ACHN (cell line): ENCODE measurements around the gene PDXP.
"Not testable (repeated sequence)": the region's sequence is repeated elsewhere in the genome, so short reads cannot be mapped to it uniquely, and the experiment has no call there.

Experiments used
- DNase-seq: peaks from one replicate; pipeline ENCODE4 v3.0.0-alpha.2; 2015
- in situ Hi-C: cut with HindIII; loops from 2 replicates; pipeline ENCODE4 v1.10.0; 2017; ENCODE audit warnings: low sequenced_read_pairs, low pct_ligation_motif_present, low pct_unique_long_range_greater_than_20kb

Gene PDXP

DNA sequence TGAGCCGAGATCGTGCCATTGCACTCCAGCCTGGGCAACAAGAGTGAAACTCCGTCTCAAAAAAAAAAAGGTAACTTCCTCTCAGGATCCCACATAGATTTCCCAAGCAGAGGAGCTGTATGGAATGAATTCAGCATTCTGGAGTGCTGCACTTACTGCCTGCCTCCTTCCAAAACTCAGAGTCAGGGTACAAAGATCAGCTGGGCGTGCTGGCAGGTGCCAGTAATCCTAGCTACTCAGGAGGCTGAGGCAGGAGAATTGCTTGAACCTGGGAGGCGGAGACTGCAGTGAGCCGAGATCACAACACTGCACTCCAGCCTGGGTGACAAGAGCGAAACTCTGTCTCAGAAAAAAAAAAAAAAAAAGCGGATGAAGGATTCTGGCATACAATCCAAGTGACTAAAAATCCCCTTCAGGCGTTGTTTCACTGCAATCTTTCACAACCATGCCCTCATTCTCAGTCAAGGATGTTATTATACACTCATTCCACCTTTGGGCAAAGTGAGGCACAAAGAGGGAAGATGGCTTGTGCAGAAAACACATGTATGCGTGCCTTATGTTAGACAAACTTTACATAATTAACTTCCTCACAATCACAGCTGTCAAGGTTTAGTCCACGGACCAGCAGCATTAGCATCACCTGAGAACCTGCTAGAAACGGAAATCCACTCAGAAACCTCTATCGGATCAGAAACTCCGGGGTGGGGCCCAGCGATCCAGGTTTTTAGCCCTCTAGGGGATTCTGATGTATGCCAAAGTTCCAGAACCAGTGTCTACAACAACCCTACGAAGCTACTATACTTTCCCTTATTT lies 26.5 kb downstream of the PDXP start:
- in situ Hi-C loops, result no loop called here
- no peak for DNase-seq

DNA sequence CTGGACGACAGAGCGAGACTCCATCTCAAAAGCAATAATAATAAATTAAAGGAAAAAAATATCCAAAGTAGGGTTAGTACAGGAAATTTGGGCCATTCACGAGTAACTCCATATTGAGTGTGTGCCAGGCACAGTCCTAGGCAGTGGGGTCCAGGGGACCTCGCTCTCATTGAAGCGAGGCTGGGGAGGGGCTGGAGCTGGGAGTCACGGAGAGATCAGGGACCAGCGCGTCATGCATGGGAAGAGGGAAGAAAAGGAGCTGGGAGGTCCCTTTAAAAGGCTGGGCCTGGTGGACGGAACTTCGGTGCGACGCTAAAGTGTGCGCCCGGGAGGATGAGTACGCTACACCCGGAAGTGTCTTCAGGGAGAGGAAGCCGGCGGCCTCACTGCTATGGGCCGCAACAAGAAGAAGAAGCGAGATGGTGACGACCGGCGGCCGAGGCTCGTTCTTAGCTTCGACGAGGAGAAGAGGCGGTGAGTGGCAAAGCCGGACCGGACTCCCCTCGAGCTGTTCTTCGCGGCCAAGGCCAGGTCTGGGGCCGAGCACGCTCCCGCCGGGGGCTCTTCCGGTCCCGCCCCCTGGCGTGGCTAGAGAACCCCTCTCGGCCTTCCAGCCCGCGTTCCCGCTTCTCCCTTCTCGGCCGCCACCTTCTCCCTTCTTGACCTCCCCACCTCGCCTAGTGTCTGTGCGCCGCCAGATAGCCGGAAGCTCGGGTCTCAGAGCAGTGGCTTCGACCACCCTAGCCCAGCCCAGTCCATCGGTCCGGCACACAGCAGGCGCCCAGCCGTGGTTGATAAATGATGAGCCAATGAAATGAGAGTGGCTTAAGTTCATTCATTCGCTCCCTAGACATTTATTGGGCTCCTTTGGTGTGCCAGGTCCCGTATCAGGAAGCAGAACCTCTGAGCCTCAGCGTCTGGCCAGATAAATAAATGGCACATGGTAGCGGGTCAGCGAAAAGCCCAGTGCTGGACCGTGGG lies 27.8 kb downstream of the PDXP start, which contains the start of gene NOL12:
Gene NOL12 (plus strand): TSS at position 342 of the 981 bp plus-strand sequence. CDS start 50 bp downstream, at position 392.
- in situ Hi-C loops, result no loop called here
- DNase-seq, result peak; percentile 86

DNA sequence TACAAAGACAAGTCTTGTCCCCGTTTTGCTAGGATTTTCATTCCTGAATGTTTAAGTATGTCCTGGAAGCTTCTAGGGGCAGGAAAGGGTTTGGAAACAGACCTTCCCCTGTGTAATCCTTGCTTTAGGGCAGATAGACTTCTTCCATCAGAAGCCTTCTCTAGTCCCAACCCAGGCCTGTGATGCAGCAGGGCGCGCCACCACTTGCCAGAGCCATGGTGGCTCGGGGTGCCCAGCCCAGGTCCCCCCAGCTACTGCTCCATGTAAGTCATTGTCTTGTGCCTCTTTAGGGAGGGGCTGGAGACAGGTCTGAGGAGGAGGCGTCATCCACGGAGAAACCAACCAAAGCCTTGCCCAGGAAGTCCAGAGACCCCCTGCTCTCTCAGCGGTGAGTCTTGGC lies 31.9 kb downstream of the PDXP start:
- in situ Hi-C loops, result no loop called here
- DNase-seq, result no peak

DNA sequence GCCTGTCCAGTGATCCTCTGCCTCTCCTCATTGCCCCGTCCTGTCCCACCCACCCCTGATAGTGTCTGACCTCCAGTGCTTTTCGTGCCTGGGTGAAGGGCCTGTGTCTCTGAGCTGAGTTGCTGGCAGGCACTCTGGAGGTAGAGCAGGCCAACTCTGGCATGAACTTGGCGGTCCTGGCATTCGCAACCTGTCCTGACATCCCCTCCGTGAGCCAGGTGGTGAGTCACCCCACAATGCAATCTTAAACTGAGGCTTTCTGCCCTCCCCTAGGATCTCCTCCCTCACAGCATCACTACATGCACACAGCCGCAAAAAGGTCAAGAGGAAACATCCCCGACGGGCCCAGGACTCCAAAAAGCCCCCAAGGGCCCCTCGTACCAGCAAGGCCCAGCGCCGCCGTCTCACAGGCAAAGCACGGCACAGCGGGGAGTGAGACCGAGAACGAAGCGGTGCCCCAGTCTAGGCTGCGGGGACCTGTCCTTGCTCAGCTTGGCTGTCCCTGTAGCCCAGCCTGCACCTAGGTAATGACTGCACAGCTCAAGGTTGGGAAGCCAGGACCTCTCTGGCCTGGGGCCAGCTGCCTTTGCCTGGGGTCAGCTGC lies 32.5 kb downstream of the PDXP start:
- no peak for DNase-seq
- in situ Hi-C loops, result no loop called here

DNA sequence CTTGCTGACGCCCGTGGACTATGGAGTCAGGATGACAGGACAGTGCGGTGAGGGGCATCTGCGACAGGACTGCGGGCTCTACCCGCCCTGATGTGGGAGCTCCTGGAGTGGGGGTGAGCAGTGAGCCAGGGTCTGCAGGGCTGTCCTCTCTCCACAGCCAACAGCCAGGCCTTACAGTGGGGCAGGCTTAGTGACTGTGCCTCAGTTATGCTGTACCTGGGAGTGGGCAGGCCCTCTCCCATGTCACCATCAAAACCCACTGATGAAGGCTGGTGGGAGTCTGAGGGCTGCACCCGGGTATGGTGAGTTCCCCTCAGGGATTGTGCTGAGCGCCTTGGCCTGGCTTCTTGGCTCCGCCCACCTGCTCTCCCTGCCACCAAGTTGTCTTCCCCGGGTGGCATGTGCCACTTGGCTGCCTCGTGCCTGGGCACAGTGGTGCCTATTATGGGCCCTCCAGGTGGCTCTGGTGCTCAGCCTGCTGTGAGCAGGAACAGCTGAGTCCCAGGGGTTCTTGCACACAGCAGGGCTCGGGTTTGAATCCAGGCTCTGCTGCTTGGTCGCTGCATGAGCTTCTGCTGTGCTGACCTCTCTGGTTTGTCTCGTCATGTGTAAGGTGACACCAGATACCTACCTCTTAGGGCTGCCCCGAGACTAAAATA lies 34.2 kb downstream of the PDXP start:
- in situ Hi-C loops, result no loop called here
- DNase-seq, result no peak

DNA sequence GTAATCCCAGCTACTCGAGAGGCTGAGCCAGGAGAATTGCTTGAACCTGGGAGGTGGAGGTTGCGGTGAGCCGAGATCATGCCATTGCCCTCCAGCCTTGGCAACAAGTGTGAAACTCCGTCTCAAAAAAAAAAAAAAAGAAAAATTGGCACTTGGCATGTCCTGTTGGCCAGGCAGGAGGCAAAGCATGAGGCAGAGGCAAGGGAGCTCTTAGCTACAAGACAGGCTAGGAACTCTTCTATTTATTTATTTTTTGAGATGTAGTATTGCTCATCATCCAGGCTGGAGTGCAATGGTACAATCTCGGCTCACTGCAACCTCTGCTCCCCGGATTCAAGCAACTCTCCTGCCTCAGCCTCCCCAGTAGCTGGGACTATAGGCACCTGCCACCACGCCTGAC lies 35.6 kb downstream of the PDXP start:
- DNase-seq, in situ Hi-C loops: not testable (repeated sequence)

DNA sequence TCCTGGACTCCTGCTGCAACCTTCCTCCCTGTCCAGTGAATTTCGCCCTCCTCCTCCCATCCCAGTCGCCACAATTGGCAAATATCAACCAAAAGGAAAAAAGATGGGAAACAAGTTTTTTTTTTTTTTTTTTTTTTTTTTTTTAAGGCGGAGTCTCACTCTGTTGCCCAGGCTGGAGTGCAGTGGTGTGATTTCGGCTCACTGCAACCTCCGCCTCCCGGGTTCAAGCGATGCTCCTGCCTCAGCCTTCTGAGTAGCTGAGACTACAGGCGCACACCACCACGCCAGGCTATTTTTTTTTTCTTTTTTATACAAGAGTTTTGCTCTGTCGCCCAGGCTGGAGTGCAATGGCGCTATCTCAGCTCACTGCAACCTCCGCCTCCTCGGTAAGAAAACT lies 37.7 kb downstream of the PDXP start:
- DNase-seq, in situ Hi-C loops: not testable (repeated sequence)

DNA sequence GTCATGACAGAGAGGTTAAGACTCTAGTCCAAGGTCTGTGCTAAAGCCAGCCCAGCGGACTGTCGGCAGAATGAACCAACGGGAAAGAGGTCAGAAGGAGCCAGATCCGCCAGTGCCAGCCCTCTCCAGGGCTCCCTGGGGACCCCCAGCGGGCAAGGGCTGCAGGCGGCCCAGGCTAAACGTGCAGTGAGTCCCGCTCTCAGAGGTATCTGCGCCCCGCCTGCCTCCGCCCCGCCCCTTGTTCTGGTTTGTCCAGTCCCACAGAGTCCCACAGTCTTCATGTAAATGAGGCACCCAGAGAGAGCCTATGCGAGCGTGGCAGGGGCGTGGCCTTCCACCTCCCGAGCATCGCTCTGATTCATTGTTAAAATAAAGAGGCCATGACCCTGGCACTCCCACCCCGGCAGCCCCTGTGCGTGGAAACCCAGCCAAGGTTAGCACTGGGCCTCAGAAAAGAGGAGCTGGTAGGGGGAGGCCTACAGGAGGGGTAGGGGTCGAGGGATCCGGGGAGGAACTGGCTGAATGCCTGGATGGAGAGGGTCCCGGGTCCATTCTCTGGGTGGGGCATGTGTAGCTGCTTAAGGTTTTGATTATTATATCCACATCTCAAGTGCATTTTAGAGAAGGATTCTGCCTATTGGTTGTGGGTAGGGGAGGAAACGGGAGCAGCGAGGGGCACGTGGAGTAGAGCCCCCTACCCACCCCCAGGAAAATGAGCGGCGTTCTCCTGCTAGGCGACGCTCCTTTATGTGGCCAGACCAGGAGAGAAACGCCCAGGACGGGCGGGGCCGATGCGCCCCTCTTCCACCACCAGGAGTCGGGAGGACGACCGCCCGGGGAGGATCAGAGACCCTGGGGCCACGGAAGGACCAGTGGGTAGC lies 38.4 kb downstream of the PDXP start, which contains the start of gene TRIOBP:
Gene TRIOBP (plus strand): TSS at position 392 of the 881 bp plus-strand sequence. CDS start 4,318 bp downstream, outside the sequence.
- peak; percentile 95 for DNase-seq

DNA sequence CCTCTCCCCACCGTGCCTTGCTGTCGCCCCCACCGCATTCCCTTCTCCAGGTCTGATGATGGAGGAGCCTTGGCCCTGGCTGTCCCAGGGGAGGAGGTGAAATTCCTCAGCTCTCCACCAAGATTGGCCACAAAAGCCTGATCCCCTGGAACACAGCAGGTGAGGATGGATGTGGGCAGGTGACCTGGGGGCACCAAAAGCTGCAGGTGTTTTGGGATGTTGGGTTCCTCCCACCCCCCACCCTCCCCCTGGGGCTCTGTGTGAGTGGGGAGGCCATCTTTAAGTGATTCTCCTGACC lies 39.0 kb downstream of the PDXP start:
- no peak for DNase-seq
- in situ Hi-C loops, result no loop called here

More for the DNA sequence above, 38.4 kb downstream of the PDXP start, which contains the start of gene TRIOBP:
- in situ Hi-C loops, result no loop called here

DNA sequence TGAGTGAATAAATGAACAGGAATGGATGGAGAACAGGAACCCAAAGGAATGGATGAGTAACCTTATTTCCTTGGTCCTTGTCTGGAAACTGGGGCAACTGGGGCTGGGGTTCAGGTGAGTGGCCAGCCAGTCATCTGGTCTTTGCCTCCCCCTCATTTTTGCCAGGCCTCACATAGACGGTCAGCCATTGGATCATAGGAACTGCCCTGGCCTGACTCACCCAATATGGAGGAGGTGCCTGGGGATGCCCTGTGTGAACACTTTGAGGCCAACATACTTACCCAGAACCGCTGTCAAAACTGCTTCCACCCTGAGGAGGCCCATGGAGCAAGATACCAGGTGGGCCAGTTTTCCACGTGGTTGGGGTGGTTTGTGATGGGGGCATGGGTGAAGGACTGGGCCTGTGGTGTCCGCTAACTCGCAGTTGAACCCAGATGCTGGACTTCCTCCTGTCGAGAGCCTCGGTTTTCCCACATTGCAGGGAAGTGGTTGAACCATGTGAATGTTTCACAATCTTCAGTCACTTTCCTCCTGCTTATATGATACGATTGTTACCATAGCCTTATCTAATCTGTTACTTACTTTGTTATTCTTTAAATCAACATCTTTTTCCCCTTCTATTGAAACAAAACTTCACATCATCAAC lies 42.7 kb downstream of the PDXP start:
- no peak for DNase-seq
- in situ Hi-C loops, result no loop called here

DNA sequence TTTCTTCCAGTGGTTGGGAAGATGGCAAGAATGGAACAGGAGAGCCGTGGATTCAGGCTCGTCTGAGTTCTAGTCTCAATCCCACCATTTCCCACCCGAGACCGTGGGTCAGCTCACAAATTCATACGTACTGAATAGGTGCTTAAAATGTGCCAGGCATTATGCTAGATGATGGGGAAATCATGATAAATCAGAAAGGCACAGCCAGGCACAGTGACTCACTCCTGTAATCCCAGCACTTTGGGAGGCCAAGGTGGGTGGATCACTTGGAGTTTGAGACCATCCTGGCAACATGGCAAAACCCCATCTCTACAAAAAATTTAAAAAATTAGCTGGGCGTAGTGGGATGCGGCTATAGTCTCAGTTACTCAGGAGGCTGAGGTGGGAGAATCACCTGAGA lies 45.4 kb downstream of the PDXP start:
- in situ Hi-C loops, result no loop called here
- no peak for DNase-seq

DNA sequence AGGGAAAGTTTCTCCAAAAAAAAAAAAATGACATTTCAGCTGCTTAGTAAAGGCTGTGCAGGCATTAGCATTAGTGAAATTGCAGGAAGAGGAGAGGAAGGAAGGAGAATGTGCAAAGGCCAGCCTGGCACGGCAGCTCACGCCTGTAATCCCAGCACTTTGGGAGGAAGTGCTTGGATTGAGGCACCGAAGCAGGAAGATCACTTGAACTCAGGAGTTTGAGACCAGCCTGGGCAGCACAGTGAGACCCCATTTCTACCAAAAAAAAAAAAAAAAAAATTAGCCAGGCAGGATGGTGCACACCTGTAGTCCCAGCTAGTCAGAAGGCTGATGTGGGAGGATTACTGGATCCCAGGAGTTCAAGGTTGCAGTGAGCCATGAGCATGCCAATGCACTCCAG lies 46.1 kb downstream of the PDXP start:
- in situ Hi-C loops, result no loop called here
- no peak for DNase-seq

DNA sequence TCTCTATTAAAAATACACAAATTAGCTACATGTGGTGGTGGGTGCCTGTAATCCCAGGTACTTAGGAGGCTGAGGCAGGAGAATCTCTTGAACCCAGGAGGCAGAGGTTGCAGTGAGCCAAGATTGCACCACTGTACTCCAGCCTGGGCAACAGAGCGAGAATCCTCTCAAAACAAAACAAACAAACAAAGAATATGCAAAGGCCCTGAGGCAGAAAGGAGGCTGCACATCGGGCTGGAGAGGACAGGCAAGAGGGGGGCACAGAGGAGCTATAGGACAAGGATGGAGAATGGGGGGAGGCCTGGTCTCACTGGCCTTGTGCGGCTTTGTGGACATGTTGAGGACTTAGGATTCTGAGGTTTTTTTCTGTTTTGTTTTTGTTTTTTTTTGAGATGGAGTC lies 46.7 kb downstream of the PDXP start:
- DNase-seq, result no peak
- in situ Hi-C loops, result no loop called here

DNA sequence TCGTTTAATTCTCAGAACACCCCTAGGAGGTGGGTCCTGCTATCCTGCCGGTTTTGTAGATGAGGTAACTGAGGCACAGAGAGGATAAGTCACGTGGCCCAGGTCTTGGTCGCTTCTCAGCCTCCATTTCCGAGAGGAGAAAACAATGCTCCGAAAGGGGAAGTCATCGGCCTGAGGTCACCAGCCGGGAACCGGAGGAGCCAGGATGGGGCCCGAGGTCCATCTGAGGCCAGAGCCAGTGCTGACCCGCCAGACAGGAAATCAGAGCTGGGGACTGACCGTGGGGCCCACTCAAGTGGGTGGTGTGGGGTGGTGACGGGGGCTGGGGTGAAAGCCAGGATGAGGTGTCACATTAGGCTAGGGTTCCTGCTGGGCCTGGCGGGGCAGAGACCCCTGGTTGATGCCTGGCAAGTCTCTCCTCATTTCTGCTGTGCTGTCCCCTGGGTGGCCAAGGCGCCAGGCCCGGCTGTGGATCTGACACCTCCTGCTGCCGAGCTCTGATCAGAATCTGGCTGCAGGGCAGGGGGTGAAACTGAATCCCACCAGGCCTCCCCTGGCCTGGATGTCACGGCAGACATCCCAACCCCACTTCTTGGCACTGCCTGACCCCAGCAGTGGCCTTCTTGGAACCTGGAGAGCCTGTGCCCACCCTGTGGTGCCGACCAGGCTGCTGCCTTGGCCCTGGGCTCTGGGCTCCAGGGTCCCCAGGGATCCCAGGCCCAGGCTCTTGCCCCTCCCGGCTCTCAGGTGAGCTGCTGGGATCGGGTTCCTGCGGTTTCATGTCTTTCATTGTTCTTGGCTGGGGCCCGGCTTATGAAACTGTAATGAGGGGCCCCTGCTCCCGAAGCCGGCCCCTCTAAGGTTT lies 50.3 kb downstream of the PDXP start:
- in situ Hi-C loops, result no loop called here

DNA sequence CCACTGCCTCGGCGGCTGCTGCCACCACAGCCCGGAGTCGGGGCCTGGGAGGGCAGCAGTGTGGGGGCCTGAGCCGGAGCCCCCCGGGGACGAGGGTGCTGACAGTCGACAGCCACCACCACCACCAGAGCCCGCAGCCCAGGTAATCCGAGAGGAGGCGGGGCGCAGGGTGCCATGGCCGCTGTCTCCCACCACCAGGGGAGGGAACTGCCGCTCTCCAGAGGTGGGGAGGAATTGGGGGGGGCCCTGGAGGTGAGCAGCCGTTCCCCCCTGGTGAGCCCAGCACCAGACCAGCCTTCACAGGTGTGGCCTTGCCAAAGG lies 50.9 kb downstream of the PDXP start:
- DNase-seq, result no peak
- in situ Hi-C loops, result no loop called here

More for the DNA sequence above, 50.3 kb downstream of the PDXP start:
- DNase-seq, result no peak

DNA sequence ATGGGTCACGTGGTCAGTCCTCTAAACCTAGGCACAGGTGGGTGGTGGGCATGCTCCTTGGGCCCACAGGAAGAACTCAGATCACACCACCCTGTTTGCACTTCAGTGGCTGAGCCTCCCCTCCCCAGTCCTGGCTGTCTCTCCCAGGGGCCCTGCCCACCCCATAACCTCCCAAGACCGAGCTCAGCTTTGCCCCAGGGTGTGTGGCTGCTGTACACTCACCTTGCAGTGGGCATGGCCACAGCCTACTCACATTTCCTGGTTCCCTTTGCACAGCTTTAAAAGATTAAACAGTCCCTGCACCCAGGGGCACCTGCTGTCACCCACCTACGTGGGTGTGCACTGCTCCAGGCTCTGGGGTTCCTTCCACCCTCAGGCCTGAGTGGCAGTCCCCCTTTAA lies 52.2 kb downstream of the PDXP start:
- no peak for DNase-seq
- in situ Hi-C loops, result no loop called here
